NCI-H82 treated with DMSO at 0.1 percent for 48 hours (cell line): ENCODE results near the gene LSS.

Source experiments
- DNase-seq: peaks from one replicate; lab custom pipeline; 2025; ENCODE audit not compliant: unreplicated experiment; lab: John Stamatoyannopoulos, UW

Gene LSS

GRCh38 chr21:46228345-46229051 lies at the start of gene LSS:
TSS of gene LSS (minus strand) at chr21:46228774. CDS start at chr21:46228745, 29 bp downstream.
- peak; percentile 91 for DNase-seq

GRCh38 chr21:46274797-46275390 lies 46.3 kb upstream of the LSS start:
- DNase-seq, result no peak

- DNase-seq, result no peak
Measured at GRCh38 chr21:46273341-46273740, 44.8 kb upstream of the LSS start.

GRCh38 chr21:46269466-46269865 lies 40.9 kb upstream of the LSS start:
- no peak for DNase-seq

GRCh38 chr21:46268371-46268770 lies 39.8 kb upstream of the LSS start:
- DNase-seq, result no peak

GRCh38 chr21:46266946-46267345 lies 38.4 kb upstream of the LSS start:
- DNase-seq, result no peak

- DNase-seq, result no peak
Measured at GRCh38 chr21:46265736-46266525, 37.4 kb upstream of the LSS start.

GRCh38 chr21:46264690-46265144 lies 36.1 kb upstream of the LSS start:
- no peak for DNase-seq

GRCh38 chr21:46264046-46264689 lies 35.6 kb upstream of the LSS start:
- DNase-seq, result no peak

- DNase-seq, result no peak
Measured at GRCh38 chr21:46256501-46256994, 28.0 kb upstream of the LSS start.

GRCh38 chr21:46255758-46256337 lies 27.3 kb upstream of the LSS start:
- no peak for DNase-seq

GRCh38 chr21:46255166-46255565 lies 26.6 kb upstream of the LSS start:
- DNase-seq, result no peak

GRCh38 chr21:46254208-46254975 lies 25.8 kb upstream of the LSS start:
- DNase-seq, result no peak

- DNase-seq, result no peak
Measured at GRCh38 chr21:46253610-46254124, 25.1 kb upstream of the LSS start.

- no peak for DNase-seq
Measured at GRCh38 chr21:46252840-46253239, 24.3 kb upstream of the LSS start.

GRCh38 chr21:46250146-46250725 lies 21.7 kb upstream of the LSS start:
- no peak for DNase-seq

- DNase-seq, result no peak
Measured at GRCh38 chr21:46248827-46249226, 20.3 kb upstream of the LSS start.

GRCh38 chr21:46248422-46248782 lies 19.8 kb upstream of the LSS start:
- DNase-seq, result no peak

GRCh38 chr21:46247699-46248421 lies 19.3 kb upstream of the LSS start:
- DNase-seq, result no peak
